ENCODE measurements around the gene SFRP4.

Gene SFRP4

DNA sequence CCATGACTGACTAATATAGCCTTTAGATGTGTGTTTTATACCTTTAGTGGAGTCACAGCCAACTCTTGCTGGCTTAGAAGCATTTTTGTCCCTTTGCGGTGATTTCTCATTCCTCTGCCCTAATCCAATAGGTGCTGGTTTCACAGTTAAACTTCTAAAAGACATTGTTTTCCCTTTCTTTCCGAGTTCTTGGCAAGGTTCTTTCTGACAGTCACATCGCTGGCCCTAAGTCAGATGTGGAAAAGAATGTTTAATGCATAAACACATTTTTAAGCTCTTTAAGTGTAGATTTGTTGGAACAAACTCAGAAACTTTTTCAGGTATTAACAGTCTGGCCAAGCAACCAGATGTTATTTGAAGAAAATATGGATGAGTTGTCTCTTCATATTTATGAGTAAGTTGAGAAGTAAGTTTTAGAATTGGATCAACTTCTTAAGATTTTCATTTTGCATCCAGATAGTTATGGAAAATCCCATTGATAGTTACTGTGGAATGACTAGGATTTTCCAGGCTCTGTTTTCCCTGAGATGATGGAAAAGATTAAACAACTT, 7.9 kb upstream of the SFRP4 start:
- no peak for DNase-seq

GRCh38 chr7:37923996-37924395, 7.4 kb upstream of the SFRP4 start:
- DNase-seq, result no peak

DNA sequence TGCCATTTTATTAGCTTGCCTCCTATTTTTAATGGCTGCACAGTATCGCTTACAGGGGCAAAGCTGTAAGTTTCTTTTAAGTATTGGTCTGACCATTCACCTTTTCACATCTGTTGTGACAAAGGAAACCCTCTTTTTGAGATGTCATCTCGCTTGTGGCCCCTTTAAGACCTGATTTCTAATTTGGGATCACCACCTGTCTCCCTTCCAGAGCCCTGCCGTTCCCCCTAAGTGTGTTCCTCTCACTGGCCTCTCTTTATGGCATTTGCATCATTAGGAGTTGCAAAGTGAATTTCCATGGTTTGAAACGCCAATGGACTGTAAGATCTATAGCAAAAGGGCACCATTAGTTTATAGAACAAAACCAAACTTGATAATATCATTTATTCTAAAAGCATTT, 5.3 kb upstream of the SFRP4 start:
- peak; percentile 43 for DNase-seq

DNA sequence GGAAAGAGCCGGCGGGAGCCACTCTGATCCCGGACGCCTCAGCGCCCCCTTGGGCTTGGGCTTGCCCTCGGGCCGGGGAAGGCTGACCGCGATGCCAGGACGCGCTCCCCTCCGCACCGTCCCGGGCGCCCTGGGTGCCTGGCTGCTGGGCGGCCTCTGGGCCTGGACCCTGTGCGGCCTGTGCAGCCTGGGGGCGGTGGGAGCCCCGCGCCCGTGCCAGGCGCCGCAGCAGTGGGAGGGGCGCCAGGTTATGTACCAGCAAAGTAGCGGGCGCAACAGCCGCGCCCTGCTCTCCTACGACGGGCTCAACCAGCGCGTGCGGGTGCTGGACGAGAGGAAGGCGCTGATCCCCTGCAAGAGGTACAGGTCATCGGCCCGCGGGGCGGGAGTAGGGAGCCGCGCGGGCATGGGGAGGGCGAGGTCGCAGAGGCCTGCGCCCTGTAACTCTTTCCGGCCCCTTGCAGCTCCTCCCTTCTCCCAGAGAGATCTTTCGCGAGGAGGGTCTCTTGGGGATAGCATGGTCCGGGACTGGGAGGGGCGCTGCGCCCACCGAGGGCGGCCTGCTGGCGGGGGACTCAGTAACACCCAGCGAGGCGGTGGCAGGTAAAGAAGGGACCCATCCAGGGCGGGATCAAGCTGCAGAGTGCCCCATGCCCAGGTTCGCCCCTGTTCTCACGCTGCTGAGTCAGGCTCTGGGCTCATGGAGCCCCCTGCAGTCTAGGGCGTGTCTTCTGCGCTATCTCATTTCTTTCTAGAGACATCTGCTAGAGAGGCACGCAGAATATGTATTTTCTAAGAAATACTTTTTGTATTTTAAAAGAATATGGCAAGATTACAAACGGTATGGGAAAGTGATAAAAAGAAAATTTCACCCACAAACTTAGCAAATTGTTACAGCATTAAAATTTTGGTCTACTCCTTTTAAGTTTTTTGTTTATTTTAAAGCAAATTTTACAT, 4.5 kb upstream of the SFRP4 start:
- DNase-seq, result peak; percentile 80

GRCh38 chr7:37920305-37920848, 3.8 kb upstream of the SFRP4 start, which contains the start of gene EPDR1:
Gene EPDR1 (plus strand): TSS chr7:37920640. CDS start chr7:37920940, 300 bp downstream.
- DNase-seq, result peak; percentile 76

GRCh38 chr7:37918526-37918925, 1.9 kb upstream of the SFRP4 start:
- DNase-seq, result peak; percentile 3

- DNase-seq, result no peak
Measured at GRCh38 chr7:37916017-37916672, 472 bp downstream of the SFRP4 start.

GRCh38 chr7:37915438-37915837, 1.2 kb downstream of the SFRP4 start:
- DNase-seq, result peak; percentile 51

- peak; percentile 23 for DNase-seq
Measured at GRCh38 chr7:37912756-37913155, 3.9 kb downstream of the SFRP4 start.

GRCh38 chr7:37908221-37908788, 8.3 kb downstream of the SFRP4 start:
- DNase-seq, result no peak

DNA sequence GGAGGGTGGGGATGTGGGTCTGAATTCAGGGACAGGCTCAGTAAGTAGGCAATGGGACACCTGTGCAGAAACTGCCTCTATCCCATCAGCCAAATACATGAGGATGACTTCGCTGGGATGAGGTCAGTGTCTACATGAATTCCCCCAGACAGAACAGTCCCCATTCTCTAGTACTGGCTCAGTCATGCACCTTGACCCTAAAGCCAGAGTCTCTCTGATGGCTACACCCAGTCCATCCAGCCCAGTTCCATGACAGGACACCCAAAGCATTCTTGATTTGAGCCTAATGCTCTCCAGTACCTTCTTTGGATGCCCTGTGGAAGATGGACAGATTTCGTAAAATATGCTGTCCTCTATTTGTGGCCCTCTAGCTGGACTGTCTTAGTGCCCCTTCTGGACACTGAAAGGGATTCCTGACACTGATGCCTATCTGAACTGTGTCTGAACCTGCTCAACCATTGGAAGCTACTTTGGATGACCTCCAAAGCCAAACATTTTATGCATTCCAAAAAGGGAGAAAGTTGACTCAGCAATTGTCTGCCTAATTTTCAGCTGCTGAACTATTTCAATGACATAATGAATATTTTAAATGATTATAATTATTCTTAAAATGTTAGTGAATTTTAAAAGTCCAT, 14.6 kb downstream of the SFRP4 start:
- no peak for DNase-seq

DNA sequence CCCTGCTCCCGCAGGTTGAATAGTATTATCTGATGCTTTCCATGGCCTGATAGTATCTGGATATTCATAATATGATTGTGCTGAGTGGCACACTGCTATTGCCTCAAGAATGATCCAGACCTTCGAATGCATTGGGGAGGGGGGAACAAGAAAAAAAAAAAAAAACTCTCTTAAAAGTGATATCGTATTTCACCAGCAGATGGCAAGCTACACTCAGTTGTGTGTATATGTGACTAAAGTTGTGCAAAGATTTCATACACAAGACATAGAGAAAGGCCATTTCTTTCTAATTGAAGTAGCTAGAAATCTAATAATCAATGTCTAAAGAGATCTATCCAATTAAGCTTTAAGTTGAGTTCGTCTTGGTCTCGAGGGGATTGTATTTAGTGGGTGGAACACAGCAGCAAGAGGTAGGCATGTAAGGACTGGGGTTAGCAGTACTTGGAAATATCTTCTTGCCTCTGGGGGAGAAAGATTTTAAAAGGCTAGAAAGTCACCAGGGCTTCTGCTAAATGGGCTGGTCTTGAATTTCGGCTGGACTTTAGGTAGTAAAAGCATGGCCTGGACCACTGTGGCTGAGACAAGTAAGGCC, 15.3 kb downstream of the SFRP4 start:
- peak; percentile 62 for DNase-seq

- no peak for DNase-seq
Measured at GRCh38 chr7:37899712-37900247, 16.8 kb downstream of the SFRP4 start.

DNA sequence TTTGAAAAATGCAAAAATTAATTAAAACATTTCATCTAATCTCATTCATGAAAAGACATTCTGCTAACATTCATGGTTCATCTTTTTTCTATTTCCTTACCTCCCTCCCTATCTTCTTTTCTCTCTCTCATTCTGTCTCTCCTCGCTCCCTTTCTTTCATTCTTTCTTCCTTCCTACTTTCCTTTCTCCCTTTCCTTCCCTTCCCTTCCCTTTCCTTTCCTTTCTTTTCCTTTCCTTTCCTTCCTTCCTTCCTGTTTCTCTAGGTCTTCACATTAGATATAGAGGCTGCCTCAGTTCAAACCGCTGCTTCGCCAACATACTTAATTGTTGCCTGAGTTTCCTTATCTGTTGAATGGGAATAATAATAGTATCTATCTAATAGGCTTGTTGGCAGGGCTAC, 21.9 kb downstream of the SFRP4 start:
- no peak for DNase-seq

- DNase-seq, result no peak
Measured at GRCh38 chr7:37893359-37893758, 23.3 kb downstream of the SFRP4 start.

- DNase-seq, result no peak
Measured at GRCh38 chr7:37882086-37882485, 34.5 kb downstream of the SFRP4 start.

Measured in OCI-M1 (cell line).